SW480 (cell line): ENCODE data around the gene MC1R.
A peak's percentile ranks its signal among the peaks of the same experiment; 100 is the strongest.
"Not testable (repeated sequence)": the region's sequence is repeated elsewhere in the genome, so short reads cannot be mapped to it uniquely, and the experiment has no call there.

Experiments
- DNase-seq: peaks from one replicate; pipeline ENCODE4 v3.0.0-alpha.2; 2016; ENCODE audit warnings: low spot score

MC1R gene

DNA sequence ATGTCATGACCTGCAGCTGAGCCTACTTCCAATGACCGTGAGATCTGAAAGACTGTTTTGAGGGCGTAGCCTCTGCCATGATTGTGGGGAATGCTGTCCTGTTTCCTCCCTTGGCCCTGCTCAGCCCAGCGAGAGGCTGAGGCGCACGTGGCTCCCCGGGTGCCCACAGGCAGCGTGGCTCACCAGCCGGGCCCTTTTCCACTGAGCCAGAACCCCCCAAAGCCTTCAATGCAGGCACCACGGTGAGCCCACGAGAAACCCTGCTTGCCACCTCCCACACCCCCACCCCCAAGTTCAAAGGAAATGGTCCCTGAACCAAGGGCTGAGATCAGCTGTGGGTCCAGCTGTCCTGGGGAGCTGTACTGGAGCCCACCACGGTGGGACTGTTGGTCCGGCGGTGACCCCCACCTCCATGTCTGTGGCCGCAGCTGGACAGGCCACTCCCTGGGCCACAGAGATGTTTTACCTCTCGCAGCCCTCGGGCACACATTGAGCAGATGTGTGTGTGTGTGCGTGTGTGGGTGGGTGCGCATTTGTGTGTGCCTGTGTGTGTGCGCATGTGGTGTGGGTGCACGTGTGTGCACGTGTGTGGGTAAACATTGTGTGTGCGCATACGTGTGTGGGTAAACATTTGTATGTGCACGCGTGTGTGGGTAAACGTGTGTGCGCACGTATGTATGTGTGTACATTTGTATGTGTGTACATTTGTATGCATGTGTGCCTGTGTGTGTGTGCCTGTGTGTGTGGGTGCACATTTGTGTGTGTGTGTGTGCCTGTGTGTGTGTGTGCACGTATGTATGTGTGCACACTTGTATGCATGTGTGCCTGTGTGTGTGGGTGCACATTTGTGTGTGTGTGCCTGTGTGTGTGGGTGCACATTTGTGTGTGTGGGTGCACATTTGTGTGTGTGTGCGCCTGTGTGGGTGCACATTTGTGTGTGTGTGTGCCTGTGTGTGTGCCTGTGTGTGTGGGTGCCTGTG lies 5.0 kb upstream of the MC1R start:
- no peak for DNase-seq

GRCh38 chr16:89914642-89915285 lies 3.9 kb upstream of the MC1R start:
- DNase-seq = not testable (repeated sequence)

- no peak for DNase-seq
Observed at GRCh38 chr16:89915303-89916232, 3.1 kb upstream of the MC1R start.

- peak; percentile 97 for DNase-seq
Observed at GRCh38 chr16:89917773-89918452, 749 bp upstream of the MC1R start.

DNA sequence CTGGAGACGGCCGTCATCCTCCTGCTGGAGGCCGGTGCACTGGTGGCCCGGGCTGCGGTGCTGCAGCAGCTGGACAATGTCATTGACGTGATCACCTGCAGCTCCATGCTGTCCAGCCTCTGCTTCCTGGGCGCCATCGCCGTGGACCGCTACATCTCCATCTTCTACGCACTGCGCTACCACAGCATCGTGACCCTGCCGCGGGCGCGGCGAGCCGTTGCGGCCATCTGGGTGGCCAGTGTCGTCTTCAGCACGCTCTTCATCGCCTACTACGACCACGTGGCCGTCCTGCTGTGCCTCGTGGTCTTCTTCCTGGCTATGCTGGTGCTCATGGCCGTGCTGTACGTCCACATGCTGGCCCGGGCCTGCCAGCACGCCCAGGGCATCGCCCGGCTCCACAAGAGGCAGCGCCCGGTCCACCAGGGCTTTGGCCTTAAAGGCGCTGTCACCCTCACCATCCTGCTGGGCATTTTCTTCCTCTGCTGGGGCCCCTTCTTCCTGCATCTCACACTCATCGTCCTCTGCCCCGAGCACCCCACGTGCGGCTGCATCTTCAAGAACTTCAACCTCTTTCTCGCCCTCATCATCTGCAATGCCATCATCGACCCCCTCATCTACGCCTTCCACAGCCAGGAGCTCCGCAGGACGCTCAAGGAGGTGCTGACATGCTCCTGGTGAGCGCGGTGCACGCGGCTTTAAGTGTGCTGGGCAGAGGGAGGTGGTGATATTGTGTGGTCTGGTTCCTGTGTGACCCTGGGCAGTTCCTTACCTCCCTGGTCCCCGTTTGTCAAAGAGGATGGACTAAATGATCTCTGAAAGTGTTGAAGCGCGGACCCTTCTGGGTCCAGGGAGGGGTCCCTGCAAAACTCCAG lies 1.1 kb downstream of the MC1R start:
- no peak for DNase-seq

DNA sequence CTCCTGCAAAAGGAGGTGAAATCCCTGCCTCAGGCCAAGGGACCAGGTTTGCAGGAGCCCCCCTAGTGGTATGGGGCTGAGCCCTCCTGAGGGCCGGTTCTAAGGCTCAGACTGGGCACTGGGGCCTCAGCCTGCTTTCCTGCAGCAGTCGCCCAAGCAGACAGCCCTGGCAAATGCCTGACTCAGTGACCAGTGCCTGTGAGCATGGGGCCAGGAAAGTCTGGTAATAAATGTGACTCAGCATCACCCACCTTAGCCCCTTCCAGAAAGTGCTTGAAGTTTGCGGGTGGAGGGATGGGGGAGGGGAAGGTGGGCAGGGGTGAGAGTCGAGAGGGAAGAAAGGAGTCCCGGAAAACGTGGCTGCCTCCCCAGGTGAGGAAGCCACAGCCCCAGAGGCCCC lies 2.1 kb downstream of the MC1R start:
- DNase-seq = peak; percentile 30

- DNase-seq = peak; percentile 68
Observed at GRCh38 chr16:89921131-89921701, 2.6 kb downstream of the MC1R start.

DNA sequence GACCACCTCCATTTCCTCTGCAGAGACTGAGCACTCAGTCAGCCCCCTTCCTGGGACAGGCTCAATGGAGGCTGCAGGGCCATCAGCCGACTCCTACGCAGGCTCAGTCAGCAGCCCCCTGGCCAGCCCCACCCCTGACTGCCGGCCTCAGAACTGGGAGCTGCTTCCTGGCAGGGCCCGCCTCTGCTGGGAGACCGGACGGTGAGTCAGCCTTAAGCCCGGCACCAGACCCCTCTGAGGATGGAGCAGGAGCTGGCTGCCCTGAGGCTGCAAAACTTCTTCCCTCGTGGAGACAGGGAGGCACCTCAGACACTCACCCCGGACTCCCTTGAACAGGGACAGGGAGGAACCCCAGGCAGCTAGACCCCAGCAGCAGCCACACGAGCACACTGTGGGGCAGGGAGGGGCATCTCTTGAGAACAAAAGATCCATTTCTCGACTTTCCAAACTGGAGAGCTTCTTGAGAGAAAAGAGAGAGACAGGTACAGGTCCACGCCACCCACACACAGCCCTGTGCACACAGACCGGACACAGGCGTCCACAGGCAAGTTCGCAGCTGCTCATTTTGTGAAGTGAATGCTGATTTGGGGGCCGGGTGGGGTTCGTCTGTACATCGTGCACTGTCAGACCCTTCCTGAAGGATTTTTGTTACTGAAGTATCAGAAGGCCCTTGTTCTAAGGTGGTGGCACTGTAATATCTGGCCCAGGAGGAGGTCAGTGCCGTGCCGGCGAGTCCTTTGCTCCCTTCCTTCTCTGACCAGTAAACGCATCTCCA lies 3.2 kb downstream of the MC1R start:
- peak; percentile 90 for DNase-seq

GRCh38 chr16:89922477-89922883 lies 3.8 kb downstream of the MC1R start:
- peak; percentile 86 for DNase-seq

- peak; percentile 75 for DNase-seq
Observed at GRCh38 chr16:89922884-89923639, 4.4 kb downstream of the MC1R start, which contains the start of gene TUBB3. Gene TUBB3 (plus strand): TSS chr16:89923342. CDS start chr16:89923402, 60 bp downstream.

- DNase-seq = no peak
Observed at GRCh38 chr16:89923640-89924296, 5.1 kb downstream of the MC1R start.

GRCh38 chr16:89924297-89924924 lies 5.7 kb downstream of the MC1R start:
- DNase-seq = no peak

- no peak for DNase-seq
Observed at GRCh38 chr16:89924925-89925307, 6.3 kb downstream of the MC1R start.

GRCh38 chr16:89925596-89926079 lies 7.0 kb downstream of the MC1R start:
- DNase-seq = no peak

DNA sequence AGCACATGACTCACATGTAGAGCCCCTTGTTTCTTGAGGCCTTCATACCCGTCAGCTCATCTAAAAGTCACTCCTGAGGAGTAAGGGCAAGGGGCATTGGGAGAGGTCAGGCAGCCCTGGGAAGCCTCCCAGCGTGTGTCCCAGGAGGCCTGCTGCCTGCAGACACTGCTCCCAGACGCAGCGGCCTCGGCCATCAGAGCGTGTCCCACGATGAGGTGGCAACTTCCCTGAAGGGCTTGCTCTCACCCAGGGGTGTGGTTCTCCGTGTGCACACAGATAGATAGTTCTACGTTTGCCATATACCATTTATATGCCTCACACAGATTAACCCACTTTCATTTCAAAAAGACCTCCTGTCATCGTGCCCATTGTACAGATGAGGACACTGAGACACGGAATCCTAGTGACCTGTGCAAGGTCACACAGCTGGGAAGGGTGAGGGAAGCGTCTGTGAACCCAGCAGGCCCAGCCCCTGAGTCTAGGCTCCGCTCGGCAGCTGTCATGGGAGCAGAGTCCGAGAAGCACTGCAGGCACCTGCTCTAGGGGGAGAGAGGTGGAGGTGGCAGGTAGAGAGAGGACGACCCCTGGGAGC lies 12.7 kb downstream of the MC1R start:
- DNase-seq = no peak

- DNase-seq = no peak
Observed at GRCh38 chr16:89931964-89932363, 13.3 kb downstream of the MC1R start.

- not testable (repeated sequence) for DNase-seq
Observed at GRCh38 chr16:89934019-89934418, 15.4 kb downstream of the MC1R start.
